HG03045 (cell line): Measurements from ENCODE around the gene IL27RA.
A peak's percentile ranks its signal among the peaks of the same experiment; 100 is the strongest.

Source experiments
- ATAC-seq: cut with Tn5 transposase; IDR thresholded peaks from one replicate; pipeline ENCODE4 v1.9.1; 2021; ENCODE audit warnings: mild to moderate bottlenecking, moderate library complexity; ENCODE audit not compliant: unreplicated experiment

IL27RA gene

DNA sequence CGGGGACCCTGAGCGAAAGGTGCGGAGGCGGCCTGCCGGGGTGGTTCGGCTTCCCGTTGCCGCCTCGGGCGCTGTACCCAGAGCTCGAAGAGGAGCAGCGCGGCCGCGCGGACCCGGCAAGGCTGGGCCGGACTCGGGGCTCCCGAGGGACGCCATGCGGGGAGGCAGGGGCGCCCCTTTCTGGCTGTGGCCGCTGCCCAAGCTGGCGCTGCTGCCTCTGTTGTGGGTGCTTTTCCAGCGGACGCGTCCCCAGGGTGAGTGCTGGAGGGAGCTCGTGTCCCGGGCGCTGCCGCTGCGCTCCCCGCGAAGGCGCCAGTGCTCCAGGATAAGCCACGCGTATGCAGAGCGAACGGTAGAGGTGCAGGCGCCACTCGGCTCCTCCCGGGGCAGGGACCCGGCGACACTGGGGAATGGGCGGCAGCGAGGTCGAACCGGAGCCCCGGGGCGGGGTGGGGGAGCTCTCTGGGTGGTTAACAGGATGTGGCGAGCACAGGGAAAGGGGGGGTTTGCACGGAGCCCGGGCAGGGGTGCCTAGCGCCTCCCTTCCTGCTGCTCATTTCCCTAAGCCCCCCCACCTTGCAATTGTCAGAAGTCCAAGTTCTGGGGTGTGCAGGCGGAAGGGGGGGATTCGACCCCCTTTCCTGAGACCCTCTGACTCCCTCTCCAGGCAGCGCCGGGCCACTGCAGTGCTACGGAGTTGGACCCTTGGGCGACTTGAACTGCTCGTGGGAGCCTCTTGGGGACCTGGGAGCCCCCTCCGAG is at the start of gene IL27RA:
IL27RA (plus strand) TSS at position 44 of the 762 bp plus-strand sequence; CDS start at position 155, 111 bp downstream.
- ATAC-seq = peak; percentile 63

DNA sequence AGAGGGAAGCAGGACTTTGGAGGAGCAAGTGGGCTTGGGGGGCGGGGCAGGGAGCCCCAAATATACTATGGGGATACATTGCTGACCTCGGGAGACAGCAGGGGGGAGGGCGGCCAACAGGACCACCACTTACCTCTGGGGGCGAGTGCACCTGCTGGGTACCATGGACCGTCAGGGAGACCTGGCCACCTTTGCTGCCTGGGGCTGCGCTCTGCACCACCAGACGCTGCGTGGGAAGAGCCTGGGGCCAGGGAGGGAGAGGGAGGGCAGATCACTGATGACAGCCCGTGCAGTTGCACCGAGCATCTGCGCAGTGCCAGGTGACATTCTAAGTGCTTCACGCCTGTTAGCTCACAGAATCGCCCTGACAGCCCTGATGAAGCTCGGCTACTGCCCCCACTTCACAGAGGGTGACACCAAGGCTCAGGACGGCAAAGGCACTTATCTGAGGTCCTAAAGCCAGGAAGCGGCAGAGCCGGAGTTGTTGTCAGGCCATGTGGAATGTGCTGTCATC is 49.5 kb upstream of the IL27RA start:
- no peak for ATAC-seq

DNA sequence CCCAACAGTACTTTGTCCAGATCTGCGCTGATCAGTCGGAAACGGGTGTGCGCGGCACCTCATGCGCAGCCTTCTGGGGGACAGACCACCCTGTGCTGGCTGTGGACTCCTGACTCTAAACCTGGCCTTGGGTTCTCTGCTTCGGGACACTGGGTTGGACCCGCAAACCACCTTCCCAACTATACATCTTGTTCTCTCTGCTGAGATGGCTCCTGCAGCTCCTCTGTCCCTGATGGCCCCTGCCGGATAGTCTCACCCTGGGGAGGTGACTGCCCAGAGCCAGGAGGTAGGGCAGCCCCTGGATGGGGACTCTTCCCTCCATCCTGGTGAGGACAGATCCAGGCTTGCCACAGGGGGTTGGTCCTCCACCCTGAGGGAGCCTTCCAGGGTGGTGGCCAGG is 48.8 kb upstream of the IL27RA start:
- ATAC-seq = no peak

DNA sequence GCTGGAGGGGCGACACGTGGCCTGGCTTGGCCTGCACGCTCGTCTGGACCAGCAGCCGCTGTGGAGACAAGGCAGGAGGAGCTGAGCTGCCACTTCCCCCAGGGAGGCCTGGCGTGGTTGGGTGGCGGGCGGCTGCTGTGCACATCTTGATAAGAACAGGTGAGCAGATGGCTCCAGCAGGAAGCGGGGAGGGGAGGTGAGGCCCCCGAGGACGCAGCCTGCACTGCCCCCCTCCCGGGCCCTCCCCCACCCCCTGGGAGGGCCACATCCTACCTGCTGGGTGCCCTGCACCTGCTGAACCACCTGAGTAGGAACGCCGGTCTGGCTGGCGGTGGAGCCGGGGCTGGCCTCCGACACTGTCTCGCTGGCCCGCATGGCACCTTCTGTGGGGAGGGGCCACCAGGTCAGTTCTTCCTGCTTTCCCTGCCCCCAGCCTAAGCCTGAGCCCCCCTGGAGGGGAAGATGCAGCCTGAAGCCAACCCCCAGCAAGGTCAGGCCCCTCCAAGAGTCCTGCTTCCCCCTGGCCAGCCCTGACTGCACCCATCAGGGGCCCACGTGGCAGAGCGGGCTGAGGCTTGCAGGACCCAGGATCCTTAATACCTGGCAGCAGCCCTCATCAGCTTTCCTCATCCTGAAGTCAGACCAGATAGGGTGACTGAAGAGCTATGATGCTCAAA is 48.2 kb upstream of the IL27RA start:
- ATAC-seq = no peak

DNA sequence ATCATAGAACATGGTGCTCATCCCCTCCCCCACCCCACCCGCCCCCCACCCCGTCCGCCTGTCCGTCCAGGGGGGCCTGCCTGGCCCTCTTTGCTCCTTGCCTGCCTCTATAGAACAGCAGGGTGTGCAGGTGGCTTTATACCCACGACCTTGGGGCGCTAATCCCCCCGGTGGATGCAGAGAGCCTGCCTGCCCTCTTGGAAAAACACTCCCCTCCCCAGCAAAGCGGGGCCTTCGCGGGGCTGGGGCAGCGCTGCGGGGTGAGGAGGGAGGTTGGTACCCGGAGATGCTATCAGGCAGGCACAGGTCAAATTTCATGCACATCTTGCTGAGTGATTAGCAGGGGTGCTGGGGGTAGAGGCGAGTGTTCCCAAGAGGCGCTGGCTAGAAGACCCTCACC is 47.4 kb upstream of the IL27RA start:
- no peak for ATAC-seq

DNA sequence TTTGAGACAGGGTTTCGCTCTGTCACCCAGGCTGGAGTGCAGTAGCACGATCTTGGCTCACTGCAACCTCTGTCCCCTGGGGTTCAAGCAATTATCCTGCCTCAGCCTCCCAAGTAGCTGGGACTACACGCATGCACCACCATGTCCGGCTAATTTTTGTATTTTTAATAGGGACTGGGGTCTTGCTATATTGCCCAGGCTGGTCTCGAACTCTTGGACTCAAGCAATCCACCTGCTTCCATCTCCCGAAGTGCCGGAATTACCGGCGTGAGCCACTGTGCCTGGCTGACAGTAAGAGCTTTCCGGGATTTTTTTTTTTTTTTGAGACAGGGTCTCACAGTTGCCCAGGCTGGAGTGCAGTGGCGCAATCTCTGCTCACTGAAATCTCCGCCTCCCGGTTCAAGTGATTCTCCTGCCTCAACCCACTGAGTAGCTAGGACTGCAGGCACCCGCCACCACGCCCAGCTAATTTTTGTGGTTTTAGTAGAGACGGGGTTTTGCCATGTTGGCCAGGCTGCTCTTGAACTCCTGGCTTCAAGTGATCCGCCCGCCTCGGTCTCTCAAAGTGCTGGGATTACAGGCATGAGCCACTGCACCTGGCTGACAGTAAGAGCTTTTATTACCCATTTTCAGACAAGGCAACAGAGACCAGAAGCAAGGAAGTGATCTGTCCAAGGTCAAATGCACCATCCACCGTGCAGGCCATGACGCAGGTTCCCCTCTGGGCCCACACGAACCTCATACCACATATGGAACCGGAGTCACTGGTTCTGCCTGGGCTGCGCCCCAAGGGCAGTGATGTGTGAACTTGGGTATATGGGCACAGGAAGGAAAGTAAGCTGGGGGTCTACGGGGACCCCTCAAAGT is 46.5 kb upstream of the IL27RA start:
- no peak for ATAC-seq

DNA sequence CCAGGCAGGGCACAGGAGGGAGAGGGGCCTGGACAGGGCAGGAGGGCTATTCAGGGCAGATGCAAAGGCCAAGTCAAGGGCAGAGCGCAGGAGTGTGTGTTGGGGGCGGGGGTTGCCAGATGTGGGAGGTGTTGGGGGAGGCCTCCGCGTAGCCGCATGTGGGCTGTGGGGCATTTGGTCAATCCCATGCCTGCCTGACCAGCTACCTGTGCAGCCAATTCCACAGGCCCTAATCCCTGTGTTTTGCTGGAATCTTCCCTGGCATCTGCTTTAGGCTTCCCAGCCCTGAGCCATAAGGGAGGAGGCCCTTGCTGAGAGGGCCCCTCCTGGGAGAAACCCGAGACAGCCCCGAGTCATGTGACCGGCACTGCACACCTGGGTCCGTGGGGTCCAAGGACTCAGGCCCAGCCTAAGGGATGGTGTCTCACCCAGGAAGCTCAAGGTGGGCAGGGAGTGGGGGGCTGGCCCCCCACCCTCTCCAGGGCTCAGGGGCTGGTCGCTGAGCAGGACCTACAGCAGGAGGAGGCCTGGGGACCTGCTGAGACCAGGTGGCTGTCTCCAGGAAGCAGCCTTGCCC is 45.7 kb upstream of the IL27RA start:
- ATAC-seq = peak; percentile 21

DNA sequence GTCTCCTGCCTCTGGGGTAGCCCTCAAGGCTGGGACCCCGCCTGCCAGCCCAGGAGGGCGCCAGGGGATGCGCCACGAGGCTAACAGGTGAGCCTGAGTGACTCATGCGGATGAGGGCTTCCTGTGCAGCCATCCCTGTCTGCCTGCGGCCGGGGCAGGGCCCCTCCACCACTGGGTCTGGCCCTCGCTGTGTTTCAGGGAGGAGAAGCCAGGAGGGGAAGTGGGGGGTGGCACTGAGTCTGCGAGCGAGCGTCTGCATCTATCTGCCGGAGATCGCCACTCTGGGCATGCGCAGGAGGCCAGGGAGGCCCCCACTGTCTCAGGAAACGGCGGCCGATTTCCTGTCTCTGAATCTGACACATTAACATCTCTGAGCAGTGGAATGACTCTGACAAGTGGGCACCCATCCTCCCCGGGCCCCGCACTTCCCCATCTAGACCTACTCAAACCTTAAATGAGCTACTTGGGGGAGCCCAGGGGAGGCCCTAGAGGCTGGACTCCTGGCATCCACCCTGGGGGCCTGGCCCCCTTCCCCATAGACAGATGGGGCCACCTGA is 45.1 kb upstream of the IL27RA start:
- peak; percentile 62 for ATAC-seq

DNA sequence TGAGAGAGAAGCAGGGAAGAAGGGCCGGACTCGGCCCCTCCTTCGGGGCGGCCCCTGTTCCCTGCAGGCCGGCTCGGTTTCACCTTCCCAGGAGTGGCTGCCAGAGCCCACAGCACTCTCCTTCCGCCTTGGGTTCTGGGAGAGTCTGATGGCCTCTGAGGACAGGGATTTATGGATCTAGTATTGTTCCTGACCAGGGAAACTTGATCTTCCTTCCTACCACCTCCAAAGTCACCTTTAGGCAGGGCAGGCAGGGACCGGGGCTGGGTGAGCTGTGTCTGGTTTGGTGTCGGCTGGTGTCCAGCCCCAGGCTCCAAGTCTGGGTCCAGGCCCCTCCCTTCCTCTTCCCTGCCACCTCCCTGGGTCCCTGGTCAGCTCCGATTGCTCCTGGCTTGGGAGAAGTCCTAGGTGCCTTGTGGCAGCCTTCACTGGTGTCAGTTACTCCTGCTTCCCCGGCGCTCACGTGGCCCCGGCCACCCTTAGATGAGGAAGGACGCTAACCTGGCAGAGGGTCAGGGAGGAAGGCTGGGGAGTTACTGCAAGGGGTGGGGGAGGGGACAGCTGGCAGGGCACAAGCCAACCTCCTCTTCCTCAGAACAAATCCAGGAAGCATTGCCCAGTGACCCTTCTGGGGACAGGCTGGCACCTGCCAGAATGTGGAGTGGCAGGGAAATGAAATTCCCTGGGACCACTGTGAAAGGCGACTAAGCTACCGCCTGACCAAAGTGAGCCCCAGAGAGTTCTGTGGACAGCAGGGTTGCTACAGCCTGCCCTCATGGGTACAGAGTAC is 44.3 kb upstream of the IL27RA start:
- no peak for ATAC-seq

DNA sequence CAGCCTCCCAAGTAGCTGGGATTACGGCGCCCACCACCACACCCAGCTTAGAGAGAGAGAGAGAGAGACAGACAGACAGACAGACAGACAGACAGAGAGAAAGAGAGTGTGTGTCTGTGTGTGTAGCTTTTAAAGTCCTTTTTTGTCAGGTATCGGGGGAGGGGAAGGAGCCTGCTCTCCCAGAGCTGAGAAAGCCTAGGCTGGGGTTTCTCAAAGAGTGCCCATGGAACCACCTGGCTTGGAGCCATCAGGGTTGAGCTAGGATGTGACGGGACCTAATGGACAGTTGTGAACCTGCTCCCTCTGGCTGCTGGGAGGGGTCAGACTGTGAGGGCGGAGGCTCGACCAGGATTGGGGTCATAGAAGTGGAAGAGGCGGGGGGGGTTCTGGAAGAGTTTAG is 42.1 kb upstream of the IL27RA start:
- no peak for ATAC-seq

DNA sequence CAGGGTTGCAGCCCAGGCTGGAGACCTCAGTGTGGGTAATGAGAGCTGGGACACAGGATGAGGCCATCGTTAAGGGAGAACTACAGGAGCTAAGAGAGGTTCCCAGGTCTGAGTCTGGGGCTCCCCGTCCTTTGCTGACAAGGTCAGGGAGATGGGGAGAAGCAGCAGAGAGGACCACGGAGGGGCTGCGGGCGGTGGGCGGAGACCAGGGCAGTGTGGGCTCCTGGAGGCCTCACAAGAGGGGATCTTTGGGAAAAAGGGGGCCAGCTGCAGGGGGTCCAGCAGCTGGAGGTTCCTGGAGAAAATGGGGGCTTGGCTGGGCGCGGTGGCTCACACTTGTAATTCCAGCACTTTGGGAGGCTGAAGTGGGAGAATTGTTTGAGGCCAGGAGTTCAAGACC is 41.5 kb upstream of the IL27RA start:
- ATAC-seq = no peak

DNA sequence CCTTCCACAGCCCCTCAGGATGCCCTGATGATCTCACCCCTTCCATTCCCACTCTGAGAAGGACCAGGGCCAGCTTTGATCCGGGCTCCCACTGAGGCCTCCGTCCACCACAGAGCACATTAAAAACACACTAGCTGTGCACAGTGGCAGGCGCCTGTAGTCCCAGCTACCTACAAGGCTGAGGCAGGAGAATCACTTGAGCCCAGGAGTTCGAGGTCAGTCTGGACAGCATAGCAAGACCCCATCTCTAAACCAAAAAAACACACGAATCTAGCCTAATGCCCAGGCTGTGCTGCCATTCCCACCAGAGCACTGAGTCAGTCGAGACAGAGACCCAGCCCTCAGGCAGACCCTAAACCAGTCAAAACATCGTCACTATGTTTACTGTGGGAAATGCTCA is 39.5 kb upstream of the IL27RA start:
- ATAC-seq = no peak

DNA sequence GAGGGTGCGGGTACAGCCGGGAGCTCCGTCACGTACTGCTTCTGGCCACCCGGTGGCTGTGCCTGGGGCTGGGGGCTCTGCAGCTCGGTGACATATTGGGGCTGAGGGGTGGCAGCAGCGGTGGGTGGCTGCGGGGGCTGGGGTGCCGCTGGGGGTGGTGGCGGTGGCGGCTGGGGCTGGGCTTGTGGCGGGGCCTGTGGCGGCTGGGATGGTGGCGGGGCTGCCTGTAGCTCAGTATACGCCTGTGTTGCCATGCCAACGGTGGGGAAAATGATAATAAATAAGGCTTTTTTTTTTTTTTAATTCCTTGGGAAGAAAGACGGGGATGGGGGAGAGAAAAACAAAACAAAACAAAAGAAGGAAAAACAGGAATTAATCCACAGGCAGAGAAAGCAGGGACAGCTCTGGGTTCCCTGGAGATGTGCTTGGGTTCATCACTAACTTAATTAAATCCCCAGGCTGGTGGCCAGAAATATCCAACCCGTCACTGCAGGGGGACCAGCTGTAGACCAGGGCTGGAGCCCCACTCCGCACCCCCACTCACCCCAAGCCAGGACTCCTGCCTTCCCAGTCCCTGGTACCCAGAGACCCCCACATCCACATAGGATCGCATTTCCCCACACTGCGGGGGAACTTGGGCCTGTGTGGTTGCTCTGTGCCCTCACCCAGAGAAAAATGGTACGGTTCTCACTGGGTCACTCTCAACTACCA is 37.8 kb upstream of the IL27RA start:
- no peak for ATAC-seq

DNA sequence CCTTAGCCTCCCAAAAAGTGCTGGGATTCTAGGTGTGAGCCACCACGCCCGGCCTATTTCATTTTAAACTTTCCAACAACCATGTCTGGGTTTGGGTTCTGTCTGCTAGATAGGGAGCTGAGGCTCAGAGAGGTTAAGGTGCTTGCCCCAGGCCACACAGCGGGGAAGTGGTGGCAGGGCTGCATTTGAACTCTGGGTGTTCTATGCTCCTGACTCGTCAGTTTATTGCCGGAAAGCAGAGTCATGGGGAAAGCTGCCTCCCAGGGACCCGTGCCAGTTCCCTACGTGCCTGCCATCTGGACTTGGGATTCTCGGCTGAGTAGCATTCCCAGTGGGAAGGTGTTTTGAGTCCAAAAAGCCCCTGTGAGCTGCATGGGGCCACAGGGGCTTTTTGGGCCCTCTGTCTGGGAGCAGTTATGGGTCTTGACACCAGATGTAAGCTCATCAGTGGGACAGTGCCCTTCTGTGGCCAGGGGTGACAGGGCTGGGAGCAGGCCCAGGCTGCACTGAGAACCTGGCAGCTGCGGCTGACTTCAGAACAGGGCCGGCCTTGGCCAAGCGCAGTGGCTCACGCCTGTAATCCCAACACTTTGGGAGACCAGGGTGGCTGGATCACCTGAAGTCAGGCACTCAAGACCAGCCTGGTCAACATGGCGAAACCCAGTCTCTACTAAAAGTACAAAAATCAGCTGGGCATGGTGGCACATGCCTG is 36.4 kb upstream of the IL27RA start:
- no peak for ATAC-seq

DNA sequence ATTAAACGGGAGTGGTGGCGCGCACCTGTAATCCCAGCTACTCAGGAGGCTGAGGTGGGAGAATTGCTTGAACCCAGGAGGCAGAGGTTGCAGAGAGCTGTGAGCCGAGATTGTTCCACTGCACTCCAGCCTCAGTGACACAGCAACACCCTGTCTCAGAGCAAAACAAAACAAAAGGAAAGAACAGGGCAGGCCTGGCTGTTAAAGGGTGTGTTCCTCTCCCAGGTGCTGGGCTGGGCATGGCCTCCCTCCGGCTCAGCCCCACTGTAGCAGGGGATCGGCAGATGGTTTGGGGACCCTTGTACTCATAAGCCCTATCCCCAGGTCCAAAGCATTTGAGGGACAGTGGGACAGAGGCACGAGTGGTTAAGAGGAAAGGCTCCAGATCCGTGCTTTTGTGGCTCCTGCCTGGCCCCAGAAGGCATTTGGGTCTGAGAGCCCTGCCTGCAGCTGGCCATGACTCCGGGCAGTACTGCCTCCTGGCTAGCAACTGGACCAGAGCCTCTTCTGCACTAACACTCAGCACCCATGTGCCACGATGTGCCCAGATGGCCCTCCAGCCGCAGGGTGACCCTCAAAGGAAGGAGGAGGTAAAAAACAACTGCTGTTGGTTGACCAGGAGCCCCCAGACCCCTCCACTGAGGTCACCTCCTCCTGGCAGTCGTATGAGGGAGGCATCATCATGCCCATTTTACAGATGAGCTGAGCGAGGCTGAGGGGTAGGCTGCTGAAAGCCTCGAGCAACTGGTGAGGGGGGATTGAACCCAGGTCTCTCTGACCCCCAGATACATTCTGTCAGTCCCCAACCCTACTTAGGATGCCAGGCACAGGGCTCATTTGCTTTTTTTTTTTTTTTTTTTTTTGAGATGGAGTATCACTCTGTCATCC is 35.4 kb upstream of the IL27RA start:
- no peak for ATAC-seq

DNA sequence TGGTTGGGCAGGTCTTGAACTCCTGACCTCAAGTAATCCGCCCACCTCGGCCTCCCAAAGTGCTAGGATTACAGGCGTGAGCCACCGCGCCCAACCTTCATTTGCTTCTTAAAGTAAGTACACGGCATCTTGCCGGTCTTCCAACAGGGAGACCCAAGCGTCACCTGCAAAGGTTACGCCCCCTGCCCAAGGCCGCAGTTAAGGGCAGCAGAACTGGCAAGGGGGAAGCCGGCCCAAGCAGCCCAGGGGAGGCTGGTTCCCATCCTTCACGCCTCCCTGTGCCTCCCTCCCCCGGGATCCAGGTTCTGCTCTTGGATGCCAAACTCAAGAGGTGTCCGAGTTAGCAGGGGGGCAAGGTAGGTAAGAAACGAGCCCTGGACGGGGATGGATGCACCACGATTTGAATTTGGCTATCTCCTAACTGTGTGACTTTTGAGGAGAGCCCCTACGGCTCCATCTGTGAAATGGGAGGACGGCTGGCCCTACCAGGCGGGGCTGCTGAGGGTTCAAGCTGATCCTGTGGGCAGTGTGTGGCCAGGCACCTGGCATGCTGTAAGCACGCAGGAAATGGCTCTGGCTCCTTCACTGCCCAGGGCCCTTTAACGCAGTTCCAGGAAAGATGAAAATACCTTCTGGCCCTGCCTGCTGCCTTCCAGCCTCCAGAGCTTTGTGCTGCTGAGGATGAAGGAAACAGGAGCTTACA is 34.5 kb upstream of the IL27RA start:
- no peak for ATAC-seq

DNA sequence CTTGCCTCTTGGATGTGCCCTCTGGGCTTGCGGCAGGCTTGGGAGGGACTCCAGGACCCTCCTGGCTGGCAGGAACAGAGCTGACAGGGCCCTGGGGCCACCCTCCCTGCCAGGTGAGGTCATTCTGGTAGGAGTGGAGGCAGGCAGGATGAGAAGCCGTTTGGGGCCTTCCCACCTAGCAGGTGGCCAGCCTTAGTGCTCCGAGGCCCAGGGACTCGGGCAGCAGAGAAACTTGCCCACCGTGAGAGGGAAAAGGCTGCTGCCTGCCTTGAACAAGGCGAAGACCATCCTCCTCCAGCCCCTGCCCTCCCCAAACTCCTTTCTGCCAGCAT is 34.0 kb upstream of the IL27RA start:
- ATAC-seq = no peak
